GM11168 (cell line): ENCODE results near the gene NUP62.
"Not testable (repeated sequence)": the region's sequence is repeated elsewhere in the genome, so short reads cannot be mapped to it uniquely, and the experiment has no call there.

ENCODE experiments used
- in situ Hi-C: fragments of 300-500 bp; cut with MboI; formaldehyde crosslinking; loops from one replicate; pipeline ENCODE4 v1.12.0; 2022; ENCODE audit warnings: low sequenced_read_pairs; ENCODE audit not compliant: unreplicated experiment

NUP62 gene

DNA sequence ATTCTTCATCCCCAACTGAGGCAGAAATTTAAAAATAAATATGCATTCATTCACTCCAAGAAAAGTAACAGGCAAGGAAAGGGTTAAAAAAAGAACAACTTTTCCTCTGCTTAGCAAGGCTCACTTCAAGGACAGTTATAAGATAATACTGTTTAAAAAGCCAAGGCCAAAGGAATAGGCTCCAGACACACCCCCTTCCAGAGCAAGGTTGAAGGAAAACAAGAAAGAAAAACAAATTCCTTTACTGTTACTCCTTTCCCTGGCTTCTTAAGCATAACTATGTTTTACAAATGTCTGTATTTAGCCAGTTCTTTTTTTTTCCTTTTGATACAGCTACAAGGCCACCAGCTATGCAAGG lies 23.2 kb upstream of the NUP62 start:
- in situ Hi-C loops: no loop called here

DNA sequence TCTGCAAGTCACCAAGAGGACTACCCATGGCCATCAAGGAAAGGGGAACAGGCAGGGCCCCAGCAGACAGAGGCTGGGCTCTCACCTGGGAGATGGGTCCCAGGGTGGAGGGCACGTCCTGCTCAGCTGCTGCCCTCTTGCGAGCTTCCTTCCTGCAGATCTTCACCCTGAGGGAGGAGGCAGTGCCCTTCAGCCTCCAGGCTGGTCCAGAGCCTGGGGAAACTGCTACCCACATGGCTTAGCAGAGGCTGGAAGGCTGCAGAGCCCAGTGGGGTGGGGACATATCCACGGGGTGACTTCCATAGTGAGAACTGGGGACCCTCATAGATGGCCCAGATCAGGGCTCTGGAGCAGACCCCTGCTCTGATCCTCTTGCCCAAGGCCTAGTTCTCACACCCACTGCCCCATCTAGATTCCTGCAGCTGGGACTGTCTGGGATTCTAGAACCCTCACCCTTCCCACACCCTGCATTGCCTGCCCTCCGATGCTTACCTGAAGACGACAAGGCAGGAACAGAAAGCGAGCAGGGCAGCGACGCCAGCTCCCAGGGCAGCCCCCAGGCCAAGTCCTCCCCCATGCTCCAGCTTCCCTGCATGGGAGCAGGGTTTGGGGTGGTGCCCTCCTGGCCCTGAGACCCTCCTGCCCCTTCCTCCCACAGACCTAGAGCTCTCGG lies 22.6 kb upstream of the NUP62 start:
- in situ Hi-C loops: no loop called here

- in situ Hi-C loops: no loop called here
Measured at GRCh38 chr19:49950956-49951526, 21.7 kb upstream of the NUP62 start.

- in situ Hi-C loops: no loop called here
Measured at GRCh38 chr19:49950590-49950948, 21.3 kb upstream of the NUP62 start.

DNA sequence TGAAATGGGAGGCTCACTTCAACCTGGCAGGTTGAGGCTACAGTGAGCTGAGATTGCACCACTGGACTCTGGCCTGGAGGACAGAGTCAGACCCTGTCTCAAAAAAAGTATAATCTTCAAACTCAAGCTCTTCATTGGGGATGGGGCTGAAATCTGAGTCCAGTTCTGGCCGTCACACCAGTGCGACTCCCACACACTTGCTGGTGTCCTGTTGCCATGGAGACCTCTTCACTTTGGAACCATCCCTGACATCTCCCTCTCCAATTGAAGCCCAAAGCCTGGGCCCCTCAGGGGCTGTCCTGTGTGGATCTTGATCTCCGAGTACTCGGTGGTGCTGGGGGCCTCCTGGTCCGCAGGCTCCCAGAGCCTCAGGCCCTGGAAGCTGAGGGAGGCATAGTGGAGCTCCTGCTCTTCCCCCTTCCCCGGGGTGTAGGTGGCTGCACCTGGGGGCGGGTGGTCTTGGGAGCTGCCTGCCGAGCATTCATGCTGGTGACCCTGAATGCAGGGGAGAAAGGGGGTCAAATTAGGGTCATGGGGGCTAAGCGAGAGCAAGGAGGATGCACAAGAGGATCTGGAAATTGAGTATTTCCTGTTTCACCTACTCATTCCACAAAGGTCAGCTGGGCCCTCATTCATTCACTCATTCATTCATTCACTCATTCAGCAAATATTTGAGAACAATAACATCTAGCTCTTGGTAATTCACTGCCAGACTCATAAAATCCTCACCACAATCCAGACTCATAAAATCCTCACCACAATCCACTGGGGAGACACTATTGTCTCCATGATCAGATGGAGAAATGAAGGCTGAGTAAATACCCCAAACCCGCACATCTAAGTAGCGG lies 20.7 kb upstream of the NUP62 start:
- in situ Hi-C loops: no loop called here

GRCh38 chr19:49946415-49946814 lies 17.1 kb upstream of the NUP62 start:
- in situ Hi-C loops: no loop called here

GRCh38 chr19:49944567-49944966 lies 15.3 kb upstream of the NUP62 start:
- in situ Hi-C loops: not testable (repeated sequence)

DNA sequence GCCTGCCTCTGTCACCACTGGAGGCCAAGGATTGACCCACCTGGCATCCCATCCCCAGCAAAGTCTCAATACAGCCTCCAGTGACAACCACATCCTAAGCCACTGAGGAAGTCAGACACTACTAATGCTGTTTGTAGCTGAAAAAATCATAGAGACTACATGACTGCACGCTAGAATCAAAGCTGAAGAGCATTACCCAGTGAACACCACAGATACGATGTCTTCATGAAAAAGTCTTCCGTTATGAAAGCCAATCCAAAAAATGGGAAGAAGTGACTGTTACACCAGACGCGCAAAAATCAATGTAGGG lies 11.1 kb upstream of the NUP62 start:
- in situ Hi-C loops: no loop called here

GRCh38 chr19:49939721-49940481 lies 10.6 kb upstream of the NUP62 start:
- in situ Hi-C loops: loop anchor here (5.0 kb wide), 1 partner anchor 42 kb away; no protein-coding TSS in a partner anchor

GRCh38 chr19:49938662-49939061 lies 9.4 kb upstream of the NUP62 start:
- in situ Hi-C loops: loop anchor here (5.0 kb wide), 1 partner anchor 44 kb away; no protein-coding TSS in a partner anchor

GRCh38 chr19:49937750-49938381 lies 8.6 kb upstream of the NUP62 start:
- in situ Hi-C loops: loop anchor here (5.0 kb wide), 1 partner anchor 44 kb away; no protein-coding TSS in a partner anchor

GRCh38 chr19:49936549-49936948 lies 7.2 kb upstream of the NUP62 start:
- in situ Hi-C loops: loop anchor here (5.0 kb wide), 1 partner anchor 46 kb away; no protein-coding TSS in a partner anchor

- in situ Hi-C loops: no loop called here
Measured at GRCh38 chr19:49933643-49934042, 4.3 kb upstream of the NUP62 start.

DNA sequence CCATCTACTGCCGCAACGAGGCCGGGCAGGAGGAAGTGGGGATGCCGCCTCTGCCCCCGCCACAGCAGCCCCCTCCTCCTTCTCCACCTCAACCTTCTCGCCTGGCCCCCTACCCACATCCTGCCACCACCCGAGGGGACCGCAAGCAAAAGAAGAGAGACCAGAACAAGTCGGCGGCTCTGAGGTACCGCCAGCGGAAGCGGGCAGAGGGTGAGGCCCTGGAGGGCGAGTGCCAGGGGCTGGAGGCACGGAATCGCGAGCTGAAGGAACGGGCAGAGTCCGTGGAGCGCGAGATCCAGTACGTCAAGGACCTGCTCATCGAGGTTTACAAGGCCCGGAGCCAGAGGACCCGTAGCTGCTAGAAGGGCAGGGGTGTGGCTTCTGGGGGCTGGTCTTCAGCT lies 3.4 kb upstream of the NUP62 start:
- in situ Hi-C loops: no loop called here

DNA sequence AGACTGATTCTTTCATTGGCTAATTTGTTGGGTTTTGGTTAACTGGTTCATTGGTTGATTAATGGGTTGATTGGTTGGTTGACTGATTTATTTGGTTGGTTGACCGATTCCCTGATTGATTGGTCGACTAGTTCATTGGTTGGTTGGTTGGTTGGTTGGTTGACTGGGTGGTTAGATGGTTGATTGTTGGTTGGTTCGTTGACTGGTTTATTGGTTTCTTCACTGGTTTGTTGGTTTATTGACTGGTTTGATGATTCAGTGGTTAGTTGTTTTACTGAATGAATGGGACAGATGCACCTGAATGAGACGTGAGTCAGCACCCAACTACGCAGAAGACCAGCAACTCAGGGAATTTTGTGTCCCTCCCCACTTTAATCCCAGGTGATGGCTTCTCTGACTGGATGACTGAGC lies 2.7 kb upstream of the NUP62 start:
- in situ Hi-C loops: no loop called here

GRCh38 chr19:49931293-49932040 lies 2.2 kb upstream of the NUP62 start:
- in situ Hi-C loops: no loop called here

- in situ Hi-C loops: no loop called here
Measured at GRCh38 chr19:49930483-49931011, 1.2 kb upstream of the NUP62 start.

GRCh38 chr19:49929611-49930482 lies 543 bp upstream of the NUP62 start:
- in situ Hi-C loops: no loop called here
